HepG2 (cell line): ENCODE results near the gene TMEM145. TPM values are rescaled to one million over a fixed set of nuclear protein-coding genes. Genes with fewer than 3 reads are reported as not detected.

ENCODE experiments used
- ATAC-seq: fragments of 200-7000 bp; cut with Tn5 transposase; 3 replicates; pipeline ENCODE4 v1.9.1; 2020; ENCODE audit warnings: mild to moderate bottlenecking, moderate library complexity
- BruUV-seq: library from RNA; stranded (reverse); fragments of 400-500 nt; replicated peaks from 2 replicates; lab custom pipeline; 2021; lab: Mats Ljungman, UMichigan
- CTCF ChIA-PET: fragments of 300-600 bp; formaldehyde crosslinking; extraction: SDS; loops from one replicate; lab custom pipeline; 2021; ENCODE audit warnings: low total read pairs, inconsistent platforms, low intra/inter-chr PET ratio; lab: Yijun Ruan, JAX
- POLR2A ChIA-PET: fragments of 350-600 bp; sonication (Branson Sonifier 250); formaldehyde crosslinking; loops from one replicate; lab custom pipeline; 2020; ENCODE audit warnings: antibody characterized with exemption, inconsistent platforms; lab: Yijun Ruan, JAX
- DNase-seq: peaks from one replicate; pipeline ENCODE4 v3.0.0-alpha.2; 2015; ENCODE audit warnings: low spot score
- FAIRE-seq: peaks from 3 replicates; lab custom pipeline; 2011; peaks lifted over from hg19 to GRCh38; lab: Jason Lieb, UNC
- H2AFZ ChIP-seq: one replicate; pipeline ENCODE4 v1.6.1; 2011; ENCODE audit warnings: low read length, inconsistent platforms
- H3K27ac ChIP-seq: fragments of 300-600 bp; 3 replicates; pipeline ENCODE4 v1.8.0; 2011; ENCODE audit warnings: mixed run types, mild to moderate bottlenecking, mixed read lengths, low read length, inconsistent platforms; ENCODE audit not compliant: insufficient read depth; ENCODE audit errors: extremely low read length
- H3K27me3 ChIP-seq, 2 experiments: fragments of 200-600 bp in 1 of 2; 2 replicates in 1 of 2; 3 replicates in 1 of 2; pipeline versions ENCODE4 v1.6.0 to v1.8.0; 2011; ENCODE audit warnings: low read length in 2 of 2, mild to moderate bottlenecking in 2 of 2, moderate library complexity in 2 of 2, inconsistent platforms in 1 of 2; ENCODE audit not compliant: insufficient read depth in 2 of 2, control insufficient read depth in 1 of 2
- H3K36me3 ChIP-seq, 2 experiments: fragments of 200-600 bp in 1 of 2; replicated peaks in 1 of 2; 2 replicates in 1 of 2; 3 replicates in 1 of 2; pipeline versions ENCODE4 v1.5.1 to v1.8.0; 2011; ENCODE audit warnings: low read length in 2 of 2, inconsistent platforms in 1 of 2; ENCODE audit not compliant: insufficient read depth in 2 of 2, control insufficient read depth in 1 of 2
- H3K4me1 ChIP-seq: 2 replicates; pipeline ENCODE4 v1.5.1; 2012; ENCODE audit warnings: low read length, inconsistent platforms; ENCODE audit not compliant: insufficient read depth
- H3K4me2 ChIP-seq: 2 replicates; pipeline ENCODE4 v1.6.0; 2011; ENCODE audit warnings: low read depth, low read length, inconsistent platforms
- H3K4me3 ChIP-seq, 3 experiments: fragments of 200-600 bp in 1 of 3; sonication (generic), shearing (Covaris generic) in 1 of 3; replicated peaks in 1 of 3; 2 replicates each; pipeline ENCODE4 v1.5.1; 2011 to 2016; ENCODE audit warnings: low read length in 3 of 3, inconsistent platforms in 2 of 3, low read depth in 2 of 3, mild to moderate bottlenecking in 2 of 3, control low read depth in 1 of 3, mixed read lengths in 1 of 3; ENCODE audit not compliant: insufficient read depth in 1 of 3
- H3K79me2 ChIP-seq: one replicate; pipeline ENCODE4 v1.6.1; 2011; ENCODE audit warnings: low read length, inconsistent platforms; ENCODE audit not compliant: insufficient read depth
- H3K9ac ChIP-seq: 2 replicates; pipeline ENCODE4 v1.6.0; 2011; ENCODE audit warnings: mild to moderate bottlenecking, low read depth, low read length, inconsistent platforms; ENCODE audit not compliant: insufficient read depth
- H3K9me3 ChIP-seq: 2 replicates; pipeline ENCODE4 v1.5.1; 2012; ENCODE audit warnings: mild to moderate bottlenecking, low read length
- H4K20me1 ChIP-seq: 2 replicates; pipeline ENCODE4 v1.6.0; 2011; ENCODE audit warnings: inconsistent platforms, mild to moderate bottlenecking, low read length, moderate library complexity; ENCODE audit not compliant: insufficient read depth
- BRD4 ChIP-seq: sonication (generic); formaldehyde crosslinking; IDR thresholded peaks from 2 replicates; pipeline ENCODE4 v1.4.0; 2020; ENCODE audit warnings: missing genetic modification reagents
- JARID2 ChIP-seq: sonication (generic); formaldehyde crosslinking; IDR thresholded peaks from 2 replicates; pipeline ENCODE4 v1.8.1; 2023; ENCODE audit warnings: missing genetic modification reagents, inconsistent platforms; ENCODE audit not compliant: insufficient replicate concordance
- MAFG ChIP-seq: sonication (generic); formaldehyde crosslinking; IDR thresholded peaks from 2 replicates; pipeline ENCODE4 v1.5.1; 2020; ENCODE audit warnings: mild to moderate bottlenecking, missing genetic modification reagents
- MAFK ChIP-seq, 2 experiments: IDR thresholded peaks in 1 of 2; conservative IDR thresholded peaks in 1 of 2; 2 replicates each; pipeline ENCODE4 v1.6.1; 2011; ENCODE audit warnings: improper control_type of control experiment in 2 of 2, low read length in 2 of 2
- RBFOX2 ChIP-seq: fragments of 200-400 bp; formaldehyde crosslinking; IDR thresholded peaks from 2 replicates; pipeline ENCODE4 v1.6.1; 2017; ENCODE audit warnings: low read depth, mild to moderate bottlenecking, low read length
- SP5 ChIP-seq: IDR thresholded peaks from 2 replicates; pipeline ENCODE4 v1.6.1; 2016; ENCODE audit warnings: low read depth, borderline replicate concordance
- XRCC5 ChIP-seq: fragments of 200-400 bp; formaldehyde crosslinking; optimal IDR thresholded peaks from 2 replicates; pipeline ENCODE3; 2017; ENCODE audit warnings: mild to moderate bottlenecking, low read length
- ZNF256 ChIP-seq: sonication (generic); formaldehyde crosslinking; conservative IDR thresholded peaks from 2 replicates; pipeline ENCODE4 v1.4.0; 2020; ENCODE audit warnings: missing genetic modification reagents
- ZNF468 ChIP-seq: sonication (generic); formaldehyde crosslinking; IDR thresholded peaks from 2 replicates; pipeline ENCODE4 v1.8.0; 2022; ENCODE audit warnings: mild to moderate bottlenecking, moderate library complexity, missing genetic modification reagents
- WGBS: methylation state at CpG from one replicate; pipeline ENCODE4 v1.1.6; 2017; ENCODE audit warnings: low lambda C conversion rate; 5-methylcytosine and 5-hydroxymethylcytosine counted together
- in situ Hi-C: cut with HindIII; loops from 2 replicates; pipeline ENCODE4 v1.10.0; 2017; ENCODE audit warnings: low pct_unique_long_range_greater_than_20kb; ENCODE audit not compliant: extremely low pct_ligation_motif_present
- intact Hi-C: fragments of 100-400 bp; cut with micrococcal nuclease; formaldehyde crosslinking; loops from one replicate; pipeline ENCODE4 v1.10.0; 2022; ENCODE audit not compliant: unreplicated experiment
- polyA plus RNA-seq, 8 experiments: library from polyadenylated mRNA; depleted of rRNA in 3 of 8; stranded (reverse) in 7 of 8; unstranded in 1 of 8; fragments of >200 nt; fragmentation: Illumina TruSeq in 4 of 8; extraction: Trizol in 4 of 8; gene quantifications; 2 replicates each; pipeline versions ENCODE4 v1.2.1 to v1.2.3, GENCODE V29; 2011 to 2016; ENCODE audit warnings: low read depth in 4 of 8, missing spikeins in 1 of 8, mixed read lengths in 1 of 8; ENCODE audit not compliant: insufficient read depth in 1 of 8
- total RNA-seq, 5 experiments: library from RNA; depleted of rRNA; stranded (reverse); fragments of >200 nt; fragmentation: Illumina TruSeq; extraction: Trizol; gene quantifications; 2 replicates each; pipeline ENCODE4 v1.2.3, GENCODE V29; 2016; ENCODE audit warnings: low read depth in 1 of 5
- TF ChIP-seq, protein P1 (sequence below): sonication (generic); formaldehyde crosslinking; IDR thresholded peaks from 2 replicates; pipeline ENCODE4 v1.5.1; 2020; ENCODE audit warnings: mild to moderate bottlenecking, missing genetic modification reagents, borderline replicate concordance
- TF ChIP-seq, protein P2 (sequence below): IDR thresholded peaks from 2 replicates; pipeline ENCODE4 v1.6.1; 2016; ENCODE audit warnings: missing compliant biosample characterization, missing genetic modification reagents, borderline replicate concordance
- TF ChIP-seq, protein P3 (sequence below): sonication (generic); formaldehyde crosslinking; IDR thresholded peaks from 2 replicates; pipeline ENCODE4 v1.4.0; 2020; ENCODE audit warnings: missing genetic modification reagents, borderline replicate concordance

The TMEM145 gene
- total and polyA plus RNA-seq, 2 of the 13 experiments (the other 11 are each of a cell fraction or from before 2014, with no cell fraction given), result 0.07 to 5.1 TPM

DNA sequence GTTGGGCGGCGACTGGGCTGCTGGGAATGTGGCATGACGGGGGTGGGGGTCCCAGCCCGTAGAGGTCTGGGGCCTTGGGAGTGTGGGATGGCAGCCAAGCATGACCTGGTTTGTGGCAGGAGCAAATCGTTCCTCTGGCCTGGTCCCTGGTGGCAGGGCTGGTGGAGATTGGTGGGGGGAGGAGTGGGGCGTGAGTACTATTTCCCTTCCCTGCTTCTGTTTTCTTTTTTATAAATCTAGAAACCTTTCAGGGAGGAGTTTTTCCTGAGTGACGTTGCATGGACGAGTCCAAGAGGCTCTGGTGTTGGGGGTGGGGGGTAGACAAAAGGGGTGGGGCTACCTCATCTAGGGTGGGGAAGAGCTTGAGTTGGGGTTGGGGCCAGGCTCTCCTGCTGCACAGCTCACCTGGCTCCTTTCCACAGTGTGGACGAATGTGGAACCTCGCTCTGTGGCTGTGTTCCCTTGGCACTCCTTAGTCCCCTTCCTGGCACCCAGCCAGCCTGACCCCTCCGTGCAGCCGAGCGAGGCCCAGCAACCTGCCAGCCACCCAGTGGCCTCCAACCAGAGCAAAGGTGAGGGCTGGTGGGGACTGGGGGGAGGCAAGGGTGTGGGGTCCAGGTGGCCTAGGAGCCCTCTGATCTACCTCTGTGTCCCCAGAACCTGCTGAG, 26.6 kb upstream of the TMEM145 start (continued):
- no peak for TF ChIP-seq SP5 (CRISPR knock-in tag)
- TF ChIP-seq, protein P1, sequence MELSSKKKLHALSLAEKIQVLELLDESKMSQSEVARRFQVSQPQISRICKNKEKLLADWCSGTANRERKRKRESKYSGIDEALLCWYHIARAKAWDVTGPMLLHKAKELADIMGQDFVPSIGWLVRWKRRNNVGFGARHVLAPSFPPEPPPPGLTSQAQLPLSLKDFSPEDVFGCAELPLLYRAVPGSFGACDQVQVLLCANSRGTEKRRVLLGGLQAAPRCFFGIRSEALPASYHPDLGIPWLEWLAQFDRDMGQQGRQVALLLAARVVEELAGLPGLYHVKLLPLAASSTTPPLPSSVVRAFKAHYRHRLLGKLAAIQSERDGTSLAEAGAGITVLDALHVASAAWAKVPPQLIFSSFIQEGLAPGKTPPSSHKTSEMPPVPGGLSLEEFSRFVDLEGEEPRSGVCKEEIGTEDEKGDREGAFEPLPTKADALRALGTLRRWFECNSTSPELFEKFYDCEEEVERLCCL, result no peak
- no peak for TF ChIP-seq ZNF468 (CRISPR knock-in tag)
- peak; percentile 25; the same call in 1 of the 2 replicates for TF ChIP-seq RBFOX2
- no peak for TF ChIP-seq XRCC5

DNA sequence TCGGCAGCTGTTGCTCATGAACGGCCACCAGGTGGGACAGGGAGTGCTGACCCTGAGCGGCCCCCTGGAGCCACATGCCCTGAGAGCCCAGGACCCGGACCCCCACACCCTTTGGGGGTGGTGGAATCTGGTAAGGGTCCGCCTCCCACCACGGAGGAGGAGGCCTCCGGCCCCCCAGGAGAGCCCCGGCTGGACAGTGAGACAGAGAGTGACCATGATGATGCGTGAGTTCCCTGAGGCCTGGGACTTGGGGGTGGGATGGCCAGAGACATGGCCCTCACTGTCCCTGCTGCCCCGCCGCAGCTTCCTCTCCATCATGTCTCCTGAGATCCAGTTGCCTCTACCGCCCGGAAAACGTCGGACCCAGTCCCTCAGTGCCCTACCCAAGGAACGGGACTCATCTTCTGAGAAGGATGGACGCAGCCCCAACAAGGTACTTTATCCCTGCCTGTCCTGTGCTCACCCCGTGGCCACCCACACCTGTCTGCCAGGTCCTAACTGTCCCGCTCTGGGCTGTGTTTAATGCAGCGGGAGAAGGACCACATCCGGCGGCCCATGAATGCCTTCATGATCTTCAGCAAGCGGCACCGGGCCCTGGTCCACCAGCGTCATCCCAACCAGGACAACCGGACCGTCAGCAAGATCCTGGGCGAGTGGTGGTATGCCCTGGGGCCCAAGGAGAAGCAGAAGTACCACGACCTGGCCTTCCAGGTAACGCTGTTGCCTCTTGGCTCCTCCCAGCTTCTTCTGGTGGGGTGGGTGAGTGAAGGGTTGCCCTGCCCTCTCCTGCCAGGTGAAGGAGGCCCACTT, 25.9 kb upstream of the TMEM145 start:
- Histone ChIP-seq H3K9me3 (no peaks in the 10 kb centered on the region), H3K4me2 (no peak overlapping the region), H3K36me3 (peaks cover 25 to 54% of the 10 kb centered on the region in 2 experiments; a peak in 4 of 5 replicates), H4K20me1 (peaks cover 11% of the 10 kb centered on the region; the same call in 1 of the 2 replicates), H3K9ac (no peak overlapping the region), H3K79me2 (peaks cover 26% of the 10 kb centered on the region), H3K27me3 (no peaks in the 10 kb centered on the region; a peak in 1 of 5 replicates), H3K27ac (no peak overlapping the region), H2AFZ (no peak overlapping the region), H3K4me3 (no peak overlapping the region), H3K4me1 (peaks cover 31% of the 10 kb centered on the region)
- over 99% methylated on average over 15 of the region's 30 CpGs for WGBS
- DNase-seq, result no peak
- ChIA-PET POLR2A (no interaction called here), CTCF (no interaction called here)
- intact Hi-C loops, result no loop called here
- TF ChIP-seq JARID2 (no peak), ZNF256 (CRISPR knock-in tag) (no peak), BRD4 (no peak), MAFK (conservative IDR thresholded peaks at IDR 0.05 in 1 of 2, IDR thresholded peaks at IDR 0.05 in 1 of 2; ENCODE audit: low read length in 2 of 2) (peak in 1 of 2 experiments; percentile 95; a peak in 1 of 4 replicates), MAFG (CRISPR knock-in tag) (peak; percentile 43; the same call in 1 of the 2 replicates)
- TF ChIP-seq, protein P2, sequence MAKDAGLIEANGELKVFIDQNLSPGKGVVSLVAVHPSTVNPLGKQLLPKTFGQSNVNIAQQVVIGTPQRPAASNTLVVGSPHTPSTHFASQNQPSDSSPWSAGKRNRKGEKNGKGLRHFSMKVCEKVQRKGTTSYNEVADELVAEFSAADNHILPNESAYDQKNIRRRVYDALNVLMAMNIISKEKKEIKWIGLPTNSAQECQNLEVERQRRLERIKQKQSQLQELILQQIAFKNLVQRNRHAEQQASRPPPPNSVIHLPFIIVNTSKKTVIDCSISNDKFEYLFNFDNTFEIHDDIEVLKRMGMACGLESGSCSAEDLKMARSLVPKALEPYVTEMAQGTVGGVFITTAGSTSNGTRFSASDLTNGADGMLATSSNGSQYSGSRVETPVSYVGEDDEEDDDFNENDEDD (CRISPR knock-in tag), result no peak
- TF ChIP-seq, protein P3, sequence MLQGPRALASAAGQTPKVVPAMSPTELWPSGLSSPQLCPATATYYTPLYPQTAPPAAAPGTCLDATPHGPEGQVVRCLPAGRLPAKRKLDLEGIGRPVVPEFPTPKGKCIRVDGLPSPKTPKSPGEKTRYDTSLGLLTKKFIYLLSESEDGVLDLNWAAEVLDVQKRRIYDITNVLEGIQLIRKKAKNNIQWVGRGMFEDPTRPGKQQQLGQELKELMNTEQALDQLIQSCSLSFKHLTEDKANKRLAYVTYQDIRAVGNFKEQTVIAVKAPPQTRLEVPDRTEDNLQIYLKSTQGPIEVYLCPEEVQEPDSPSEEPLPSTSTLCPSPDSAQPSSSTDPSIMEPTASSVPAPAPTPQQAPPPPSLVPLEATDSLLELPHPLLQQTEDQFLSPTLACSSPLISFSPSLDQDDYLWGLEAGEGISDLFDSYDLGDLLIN (CRISPR knock-in tag), result no peak
- no peak for ATAC-seq
- in situ Hi-C loops, result loop anchor here (5.0 kb wide), 1 partner anchor 35 kb away; no protein-coding TSS in a partner anchor
- BruUV-seq, result TSS peak; percentile 10
- FAIRE-seq, result no peak
